ENCODE measurements around the gene PPM1D.

DNA sequence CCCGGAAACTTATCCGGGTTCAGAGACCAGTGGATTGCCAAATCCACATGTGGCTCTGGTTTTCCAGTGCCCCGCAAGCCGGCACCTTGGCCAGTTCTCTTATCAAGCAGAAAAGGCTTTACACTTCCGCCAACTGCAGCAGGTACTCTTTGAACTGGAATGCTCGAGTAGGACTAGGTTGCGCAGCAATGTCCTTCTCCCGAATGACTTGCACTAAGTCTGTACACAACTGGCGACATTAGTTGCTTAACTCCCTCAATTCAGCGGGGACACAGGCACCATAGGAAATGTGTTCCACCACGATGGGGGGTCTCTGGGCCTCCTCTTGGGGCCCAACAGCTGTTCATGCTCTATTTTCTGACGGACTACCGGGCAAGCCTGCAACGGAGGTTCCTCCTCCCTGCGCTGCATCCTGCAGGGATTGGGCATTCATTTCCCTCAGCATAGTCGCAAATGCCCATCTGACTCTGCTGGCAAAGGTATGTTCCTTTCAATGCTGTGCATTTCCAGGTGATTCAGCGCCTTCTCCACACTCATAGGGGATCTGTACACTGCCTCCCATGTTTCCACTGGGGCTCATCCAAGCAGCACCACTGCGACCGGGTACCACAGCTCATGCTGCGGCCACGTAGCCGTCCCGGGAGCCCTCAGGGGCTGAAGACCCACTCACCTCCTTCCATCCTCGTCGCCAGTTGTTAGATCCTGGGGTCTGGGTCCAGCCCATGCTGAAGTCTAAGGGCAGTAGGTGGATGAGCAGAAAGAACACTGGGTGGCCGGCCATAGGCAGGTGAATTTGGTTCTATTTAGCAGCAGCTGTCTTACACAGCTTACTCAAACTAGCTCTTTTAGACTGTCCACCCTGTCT lies 39.8 kb upstream of the PPM1D start:
- no peak for TF ChIP-seq GATA3 (IDR thresholded peaks at IDR 0.05; ENCODE audit: low read depth, low read length)
- no peak for TF ChIP-seq GATA2 (IDR thresholded peaks at IDR 0.05; ENCODE audit: low read depth, low read length)
